SU-DHL-6 (cell line): ENCODE data around the gene EMC9.

Experiments used
- EZH2phosphoT487 ChIP-seq: fragments of 200-600 bp; sonication (generic), shearing (Covaris generic); conservative IDR thresholded peaks from 2 replicates; pipeline ENCODE4 v1.6.1; 2018; ENCODE audit warnings: mild to moderate bottlenecking, antibody characterized with exemption, low read length, moderate library complexity, mixed read lengths
- TF ChIP-seq, protein P1 (sequence below): fragments of 200-600 bp; sonication (generic); IDR thresholded peaks from one replicate; pipeline ENCODE4 v1.5.1; 2017; ENCODE audit warnings: antibody characterized with exemption, mild to moderate bottlenecking, low read length, moderate library complexity; ENCODE audit not compliant: insufficient read depth, poor library complexity, severe bottlenecking

DNA sequence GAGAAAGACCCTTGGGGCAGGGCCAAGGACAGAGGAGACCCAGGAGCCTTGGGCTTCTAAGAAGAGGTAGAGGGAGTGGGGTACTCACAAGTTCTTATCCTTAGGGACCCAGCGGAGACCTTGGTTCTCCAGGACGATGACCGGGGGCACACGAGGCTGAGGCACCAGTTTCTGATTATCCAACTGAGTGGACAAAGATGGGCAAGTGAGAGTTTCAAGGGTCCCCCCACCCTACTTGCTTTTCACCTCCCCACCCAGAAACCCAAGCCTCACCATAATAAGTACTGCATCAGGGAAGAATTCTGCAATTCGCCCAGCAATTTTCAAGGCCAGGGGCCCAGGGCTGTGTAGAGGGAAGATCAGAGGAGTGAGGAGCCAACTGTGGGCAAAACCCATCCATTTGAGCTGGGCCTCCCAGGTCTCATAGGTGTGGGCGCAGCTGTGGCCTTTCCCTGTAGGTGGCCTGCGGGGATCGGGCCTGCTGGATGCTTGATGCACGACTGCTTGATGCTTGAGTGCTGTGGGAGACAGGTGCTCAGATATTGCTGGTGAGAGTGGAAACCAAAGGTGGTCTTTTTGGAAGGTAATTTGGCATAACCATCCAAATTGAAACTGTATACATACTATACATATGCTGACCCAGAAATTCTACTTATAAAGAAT lies 2.0 kb downstream of the EMC9 start:
- TF ChIP-seq, protein P1, sequence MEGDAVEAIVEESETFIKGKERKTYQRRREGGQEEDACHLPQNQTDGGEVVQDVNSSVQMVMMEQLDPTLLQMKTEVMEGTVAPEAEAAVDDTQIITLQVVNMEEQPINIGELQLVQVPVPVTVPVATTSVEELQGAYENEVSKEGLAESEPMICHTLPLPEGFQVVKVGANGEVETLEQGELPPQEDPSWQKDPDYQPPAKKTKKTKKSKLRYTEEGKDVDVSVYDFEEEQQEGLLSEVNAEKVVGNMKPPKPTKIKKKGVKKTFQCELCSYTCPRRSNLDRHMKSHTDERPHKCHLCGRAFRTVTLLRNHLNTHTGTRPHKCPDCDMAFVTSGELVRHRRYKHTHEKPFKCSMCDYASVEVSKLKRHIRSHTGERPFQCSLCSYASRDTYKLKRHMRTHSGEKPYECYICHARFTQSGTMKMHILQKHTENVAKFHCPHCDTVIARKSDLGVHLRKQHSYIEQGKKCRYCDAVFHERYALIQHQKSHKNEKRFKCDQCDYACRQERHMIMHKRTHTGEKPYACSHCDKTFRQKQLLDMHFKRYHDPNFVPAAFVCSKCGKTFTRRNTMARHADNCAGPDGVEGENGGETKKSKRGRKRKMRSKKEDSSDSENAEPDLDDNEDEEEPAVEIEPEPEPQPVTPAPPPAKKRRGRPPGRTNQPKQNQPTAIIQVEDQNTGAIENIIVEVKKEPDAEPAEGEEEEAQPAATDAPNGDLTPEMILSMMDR: no peak
- no peak for TF ChIP-seq EZH2phosphoT487
